ENCODE results near the gene HEXB. TPM values are rescaled to one million over a fixed set of nuclear protein-coding genes. Genes with fewer than 3 reads are reported as not detected.
"Not testable (repeated sequence)": the region's sequence is repeated elsewhere in the genome, so short reads cannot be mapped to it uniquely, and the experiment has no call there.

Gene HEXB
- total RNA-seq, 1 donor from 2014 or later, result 161 TPM

- DNase-seq (ENCODE audit: low read depth, low spot score), result no peak
These were observed 40.3 kb downstream of the HEXB start for GRCh38 chr5:74725331-74725730.

- DNase-seq (ENCODE audit: low read depth, low spot score), result no peak
These were observed 51.7 kb downstream of the HEXB start for GRCh38 chr5:74736759-74737158.

- no peak for DNase-seq (ENCODE audit: low read depth, low spot score)
These were observed 53.4 kb downstream of the HEXB start for GRCh38 chr5:74738406-74738805.

GRCh38 chr5:74748742-74749141 lies 63.7 kb downstream of the HEXB start:
- DNase-seq (ENCODE audit: low read depth, low spot score), result not testable (repeated sequence)

GRCh38 chr5:74761241-74761640 lies 76.2 kb downstream of the HEXB start:
- DNase-seq (ENCODE audit: low read depth, low spot score), result no peak

GRCh38 chr5:74762599-74762998 lies 77.6 kb downstream of the HEXB start:
- peak; percentile 5 for DNase-seq (ENCODE audit: low read depth, low spot score)

DNA sequence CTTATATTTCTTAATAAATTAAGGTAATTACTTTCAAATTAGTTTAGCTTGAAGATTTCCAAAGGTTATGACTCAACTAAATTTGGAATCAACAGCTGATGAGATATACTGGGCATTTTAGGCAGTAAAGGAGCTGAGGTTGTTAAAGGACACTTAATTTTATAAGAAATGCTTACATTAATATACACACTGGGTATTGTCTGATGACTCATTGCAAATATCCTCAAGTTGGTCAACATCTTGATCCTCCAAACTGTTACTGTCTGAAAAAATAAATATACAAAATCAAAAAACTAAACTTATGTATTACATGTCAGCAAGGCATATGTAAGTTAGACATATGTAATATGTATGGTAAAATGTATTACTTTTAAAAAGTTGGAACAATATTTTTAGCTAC lies 78.5 kb downstream of the HEXB start:
- no peak for DNase-seq (ENCODE audit: low read depth, low spot score)

GRCh38 chr5:74765201-74765600 lies 80.2 kb downstream of the HEXB start:
- DNase-seq (ENCODE audit: low read depth, low spot score), result peak; percentile 8

DNA sequence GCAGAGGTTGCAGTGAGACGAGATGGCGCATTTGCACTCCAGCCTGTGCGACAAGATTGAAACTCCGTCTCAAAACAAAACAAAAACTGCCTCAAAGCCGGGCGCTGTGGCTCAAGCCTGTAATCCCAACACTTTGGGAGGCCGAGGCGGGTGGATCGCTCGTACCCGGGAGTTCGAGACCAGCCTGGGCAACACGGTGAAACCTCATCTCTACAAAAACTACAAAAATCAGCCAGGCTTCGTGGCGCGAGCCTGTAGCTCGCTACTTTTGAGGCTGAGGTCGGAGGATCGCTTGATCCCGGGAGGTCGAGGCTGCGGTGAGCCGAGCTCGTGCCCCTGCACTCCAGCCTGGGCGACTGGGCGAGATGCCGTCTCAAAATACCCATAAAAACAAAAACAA lies 80.9 kb downstream of the HEXB start:
- DNase-seq (ENCODE audit: low read depth, low spot score), result no peak

- peak; percentile 22 for DNase-seq (ENCODE audit: low read depth, low spot score)
These were observed 81.4 kb downstream of the HEXB start for GRCh38 chr5:74766418-74766848.

DNA sequence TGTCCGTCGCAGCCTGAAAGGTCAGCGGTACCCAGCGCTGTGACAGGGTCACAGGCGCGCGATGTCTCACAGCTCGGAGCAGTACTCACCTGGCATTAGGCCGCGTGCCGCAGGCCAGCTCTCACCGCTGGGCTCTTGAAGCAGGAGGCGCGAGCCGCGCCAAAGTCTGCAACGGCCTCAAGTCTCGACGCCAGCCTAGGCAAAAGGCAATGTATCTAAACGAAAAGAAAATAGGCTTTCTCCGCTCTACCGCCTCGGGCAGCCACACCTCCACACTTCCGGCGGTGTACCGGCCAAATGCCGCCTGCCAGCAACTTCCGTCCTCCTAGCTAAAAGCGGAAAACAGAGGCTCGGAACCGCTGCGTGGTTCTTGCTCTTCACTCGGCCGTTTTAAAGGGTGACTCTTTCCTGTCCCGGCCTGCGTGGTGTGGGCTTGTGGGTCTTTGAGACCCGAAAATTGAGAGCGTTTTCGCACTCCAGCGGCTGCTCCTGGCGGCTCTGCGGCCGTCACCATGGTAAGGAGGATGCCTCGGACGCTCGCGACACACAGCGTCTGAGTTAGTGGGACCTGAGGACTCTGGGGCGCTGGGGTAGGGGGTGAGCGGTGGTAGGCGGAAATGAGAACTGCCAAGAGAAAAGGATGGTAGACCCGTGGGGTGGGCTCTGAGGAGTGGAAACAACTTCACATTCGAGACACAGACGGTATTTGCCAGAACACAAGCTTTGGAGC lies 82.0 kb downstream of the HEXB start, which contains the start of the genes GFM2 and NSA2:
TSS of gene GFM2 (minus strand) at position 269 of the 730 bp plus-strand sequence. CDS start 3,375 bp downstream, outside the sequence.
TSS of gene NSA2 (plus strand) at position 401 of the 730 bp plus-strand sequence. CDS start at position 513, 112 bp downstream.
- peak; percentile 84 for DNase-seq (ENCODE audit: low read depth, low spot score)

- peak; percentile 3 for DNase-seq (ENCODE audit: low read depth, low spot score)
These were observed 82.5 kb downstream of the HEXB start for GRCh38 chr5:74767579-74767913.

Other genes with a start within 250 kb of the HEXB start
- gene ENC1, start 44.5 kb upstream of the HEXB start, total RNA-seq, result 71.5 and 101 TPM in 2 replicates
- 40.6 and 55.2 TPM in 2 replicates for gene GFM2, start 81.9 kb downstream of the HEXB start, total RNA-seq
- 82.9 and 97.2 TPM in 2 replicates for gene NSA2, start 82.0 kb downstream of the HEXB start, total RNA-seq
- gene FAM169A, start 181.2 kb downstream of the HEXB start, total RNA-seq, result 0.13 and 0.71 TPM in 2 replicates